ENCODE results near the gene NIPSNAP3A. TPM values are rescaled to one million over a fixed set of nuclear protein-coding genes. Genes with fewer than 3 reads are reported as not detected.
"Not testable (repeated sequence)": the region's sequence is repeated elsewhere in the genome, so short reads cannot be mapped to it uniquely, and the experiment has no call there.

The NIPSNAP3A gene
- 10 to 100 TPM in 4 of 6 donors, 1 to 10 TPM in 2; 7.8 to 31.5 (median 25.5) TPM for total RNA-seq

GRCh38 chr9:104747565-104748358, at the start of gene NIPSNAP3A:
NIPSNAP3A (plus strand) TSS chr9:104747683; CDS start chr9:104747793, 110 bp downstream.
- H3K36me3 ChIP-seq: peaks cover 0 to 15% (median 8%) of the 10 kb centered on the region in 4 donors
- peaks cover 9 to 23% (median 18%) of the 10 kb centered on the region in 4 donors for H3K4me1 ChIP-seq
- no peaks in the 10 kb centered on the region for H3K27me3 ChIP-seq
- peak; percentile 97 for ATAC-seq (ENCODE audit: low FRiP score in 2 of 2)
- peak within 1 kb of the TSS; percentile 94 to 97 (median 96) for H3K27ac ChIP-seq
- peak; percentile 91 to 97 for DNase-seq
- peak in 3 of 4 donors; percentile 11 to 77 (median 75) for TF ChIP-seq POLR2A (IDR thresholded peaks at IDR 0.05)
- peak; percentile 35 to 46 for TF ChIP-seq POLR2AphosphoS5 (IDR thresholded peaks at IDR 0.05)
- no peak for TF ChIP-seq EP300 (IDR thresholded peaks at IDR 0.05)
- 0% methylated on average over 34 of the region's 71 CpGs; no CpG with 5 or more reads in 1 of the 2 donors for WGBS, 2 donors
- no peaks in the 10 kb centered on the region for H3K9me3 ChIP-seq
- peak within 1 kb of the TSS; percentile 63 to 96 (median 80) for H3K4me3 ChIP-seq

- Histone ChIP-seq H3K9me3 (no peaks in the 10 kb centered on the region), H3K27ac (no peak overlapping the region), H3K36me3 (no peaks in the 10 kb centered on the region), H3K27me3 (no peaks in the 10 kb centered on the region), H3K4me3 (no peak overlapping the region), H3K4me1 (no peaks in the 10 kb centered on the region)
- DNase-seq (no peak), ATAC-seq (ENCODE audit: low FRiP score in 2 of 2) (no peak)
- WGBS, 2 donors: 88 to 94% methylated on average over 3 of the region's 3 CpGs
- TF ChIP-seq CTCF (IDR thresholded peaks at IDR 0.05) (no peak), POLR2AphosphoS5 (IDR thresholded peaks at IDR 0.05) (no peak)
These were observed 47.2 kb upstream of the NIPSNAP3A start for GRCh38 chr9:104700306-104700705.

- H3K36me3 ChIP-seq; H3K27me3 ChIP-seq; ATAC-seq (ENCODE audit: low FRiP score in 2 of 2); H3K4me3 ChIP-seq; H3K4me1 ChIP-seq; DNase-seq; H3K27ac ChIP-seq; H3K9me3 ChIP-seq: not testable (repeated sequence)
- WGBS, 2 donors: 47 to 57% methylated on average over 1 of the region's 1 CpG
These were observed 38.7 kb upstream of the NIPSNAP3A start for GRCh38 chr9:104708737-104709136.

GRCh38 chr9:104711604-104712003, 35.9 kb upstream of the NIPSNAP3A start:
- Histone ChIP-seq H3K9me3 (no peaks in the 10 kb centered on the region), H3K36me3 (no peaks in the 10 kb centered on the region), H3K4me1 (no peaks in the 10 kb centered on the region), H3K4me3 (no peak overlapping the region), H3K27ac (no peak overlapping the region), H3K27me3 (no peaks in the 10 kb centered on the region)
- DNase-seq: no peak
- 77% methylated on average over 4 of the region's 4 CpGs for WGBS, 2 donors
- TF ChIP-seq POLR2AphosphoS5 (IDR thresholded peaks at IDR 0.05): no peak
- TF ChIP-seq POLR2A (IDR thresholded peaks at IDR 0.05): no peak
- no peak for TF ChIP-seq EP300 (IDR thresholded peaks at IDR 0.05)
- no peak for TF ChIP-seq CTCF (IDR thresholded peaks at IDR 0.05)
- no peak for ATAC-seq (ENCODE audit: low FRiP score in 2 of 2)

- Histone ChIP-seq H3K27me3 (no peaks in the 10 kb centered on the region), H3K36me3 (no peaks in the 10 kb centered on the region), H3K9me3 (no peaks in the 10 kb centered on the region), H3K4me1 (no peaks in the 10 kb centered on the region), H3K4me3 (no peak overlapping the region), H3K27ac (no peak overlapping the region)
- TF ChIP-seq POLR2AphosphoS5 (IDR thresholded peaks at IDR 0.05): no peak
- no peak for TF ChIP-seq CTCF (IDR thresholded peaks at IDR 0.05)
- no peak for TF ChIP-seq POLR2A (IDR thresholded peaks at IDR 0.05)
- TF ChIP-seq EP300 (IDR thresholded peaks at IDR 0.05): no peak
- ATAC-seq (ENCODE audit: low FRiP score in 2 of 2) (no peak), DNase-seq (no peak)
- 74 to 87% methylated on average over 5 of the region's 5 CpGs for WGBS, 2 donors
These were observed 22.5 kb upstream of the NIPSNAP3A start for GRCh38 chr9:104725014-104725413.

GRCh38 chr9:104738452-104738851, 9.0 kb upstream of the NIPSNAP3A start:
- WGBS, 2 donors: 71 to 79% methylated on average over 3 of the region's 3 CpGs
- ATAC-seq (ENCODE audit: low FRiP score in 2 of 2): no peak
- TF ChIP-seq CTCF (IDR thresholded peaks at IDR 0.05) (no peak), POLR2AphosphoS5 (IDR thresholded peaks at IDR 0.05) (no peak), EP300 (IDR thresholded peaks at IDR 0.05) (no peak), POLR2A (IDR thresholded peaks at IDR 0.05) (no peak)
- Histone ChIP-seq H3K27ac (no peak overlapping the region), H3K4me1 (no peaks in the 10 kb centered on the region), H3K27me3 (no peaks in the 10 kb centered on the region), H3K9me3 (no peaks in the 10 kb centered on the region), H3K36me3 (no peaks in the 10 kb centered on the region), H3K4me3 (no peak overlapping the region)
- no peak for DNase-seq
